ENCODE data around the gene EMP3. TPM values are rescaled to one million over a fixed set of nuclear protein-coding genes. Genes with fewer than 3 reads are reported as not detected.

The EMP3 gene
- polyA plus RNA-seq, 3 donors: 802 to 1,036 (median 996) TPM

DNA sequence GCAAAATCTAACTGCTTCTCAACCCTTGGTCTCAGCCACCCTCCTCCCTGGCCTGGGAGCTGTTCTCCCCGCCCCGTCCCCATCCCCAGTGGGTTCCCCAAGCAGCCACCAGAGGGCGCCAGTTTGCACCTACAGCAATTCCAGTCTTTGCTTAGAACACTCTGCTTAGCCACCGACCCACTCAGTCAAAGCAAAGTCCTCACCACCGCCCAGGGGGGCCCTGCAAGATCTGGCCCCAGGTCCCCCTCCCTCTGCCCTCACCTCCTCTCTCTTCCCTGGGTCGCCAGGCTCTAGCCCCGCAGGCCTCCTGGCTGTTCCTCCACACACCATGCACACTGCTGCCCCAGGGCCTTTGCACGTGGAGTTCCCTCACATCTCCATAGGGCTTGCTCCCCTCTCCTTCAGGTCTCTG is 26.0 kb downstream of the EMP3 start:
- H3K4me3 Mint-ChIP-seq: no peak overlapping the region
- H3K27ac Mint-ChIP-seq: peak overlapping the region in 2 of 7 donors; percentile 26 to 71
- peaks cover 0 to 3% (median 0%) of the 10 kb centered on the region in 3 donors for H3K27me3 Mint-ChIP-seq (ENCODE audit: low read depth in 3 of 3)
- Histone ChIP-seq H3K36me3 (replicated peaks in 1 of 2; ENCODE audit: control insufficient read depth in 1 of 2, insufficient read depth in 2 of 2, low read length in 2 of 2) (no peaks in the 10 kb centered on the region), H3K4me3 (replicated peaks in 1 of 3; ENCODE audit: low read depth in 2 of 3, low read length in 3 of 3) (no peak overlapping the region), H2AFZ (ENCODE audit: insufficient read depth, low read depth, low read length, poor library complexity, severe bottlenecking) (no peak overlapping the region), H3K79me2 (ENCODE audit: insufficient read depth, low read length) (no peaks in the 10 kb centered on the region), H4K20me1 (ENCODE audit: insufficient read depth, low read length) (no peaks in the 10 kb centered on the region), H3K9ac (ENCODE audit: insufficient read depth, low read length, poor library complexity, severe bottlenecking) (no peak overlapping the region), H3K4me1 (ENCODE audit: control insufficient read depth in 1 of 2, insufficient read depth in 2 of 2, low read length in 2 of 2) (no peaks in the 10 kb centered on the region), H3K9me3 (replicated peaks in 1 of 2; ENCODE audit: control insufficient read depth in 1 of 2, insufficient read depth in 1 of 2, low read length in 2 of 2) (no peaks in the 10 kb centered on the region), H3K27ac (ENCODE audit: low read depth in 1 of 2, low read length in 2 of 2) (no peak overlapping the region), H3K4me2 (replicated peaks; ENCODE audit: extremely low read depth, low read length, poor library complexity, severe bottlenecking) (no peak overlapping the region), H3K27me3 (ENCODE audit: control insufficient read depth in 2 of 2, insufficient read depth in 2 of 2, low read length in 2 of 2) (no peaks in the 10 kb centered on the region)
- peaks cover 0 to 3% (median 0%) of the 10 kb centered on the region in 7 donors for H3K9me3 Mint-ChIP-seq
- TF ChIP-seq, protein P1, sequence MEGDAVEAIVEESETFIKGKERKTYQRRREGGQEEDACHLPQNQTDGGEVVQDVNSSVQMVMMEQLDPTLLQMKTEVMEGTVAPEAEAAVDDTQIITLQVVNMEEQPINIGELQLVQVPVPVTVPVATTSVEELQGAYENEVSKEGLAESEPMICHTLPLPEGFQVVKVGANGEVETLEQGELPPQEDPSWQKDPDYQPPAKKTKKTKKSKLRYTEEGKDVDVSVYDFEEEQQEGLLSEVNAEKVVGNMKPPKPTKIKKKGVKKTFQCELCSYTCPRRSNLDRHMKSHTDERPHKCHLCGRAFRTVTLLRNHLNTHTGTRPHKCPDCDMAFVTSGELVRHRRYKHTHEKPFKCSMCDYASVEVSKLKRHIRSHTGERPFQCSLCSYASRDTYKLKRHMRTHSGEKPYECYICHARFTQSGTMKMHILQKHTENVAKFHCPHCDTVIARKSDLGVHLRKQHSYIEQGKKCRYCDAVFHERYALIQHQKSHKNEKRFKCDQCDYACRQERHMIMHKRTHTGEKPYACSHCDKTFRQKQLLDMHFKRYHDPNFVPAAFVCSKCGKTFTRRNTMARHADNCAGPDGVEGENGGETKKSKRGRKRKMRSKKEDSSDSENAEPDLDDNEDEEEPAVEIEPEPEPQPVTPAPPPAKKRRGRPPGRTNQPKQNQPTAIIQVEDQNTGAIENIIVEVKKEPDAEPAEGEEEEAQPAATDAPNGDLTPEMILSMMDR (IDR thresholded peaks at IDR 0.05): peak; percentile 83
- intact Hi-C loops (cut with micrococcal nuclease): loop anchor here (5.0 kb wide), 2 partner anchors 34 to 39 kb away; no protein-coding TSS in a partner anchor
- peak; percentile 60 to 69 (median 60) for DNase-seq
- no peaks in the 10 kb centered on the region for H3K4me1 Mint-ChIP-seq
- 48% methylated on average over 8 of the region's 8 CpGs for WGBS (ENCODE audit: insufficient coverage)
- H3K36me3 Mint-ChIP-seq: peaks cover 6 to 11% of the 10 kb centered on the region in 2 donors

DNA sequence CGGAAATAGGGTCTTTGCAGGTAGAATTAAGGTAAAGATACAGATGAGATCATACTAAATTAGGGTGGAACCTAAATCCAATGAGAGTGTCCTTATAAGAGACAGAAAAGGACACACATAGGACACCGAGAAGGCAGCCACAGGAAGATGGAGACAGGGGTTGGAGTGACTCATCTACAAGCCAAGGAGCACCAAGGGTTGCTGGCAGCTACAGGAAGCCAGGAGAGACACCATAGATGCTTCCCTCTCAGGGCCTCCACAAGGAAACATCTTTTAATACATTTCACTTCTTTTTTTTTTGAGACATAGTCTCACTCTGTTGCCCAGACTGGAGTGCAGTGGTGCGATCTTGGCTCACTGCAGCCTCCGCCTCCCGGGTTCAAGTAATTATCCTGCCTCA is 28.3 kb downstream of the EMP3 start:
- TF ChIP-seq, protein P1 (IDR thresholded peaks at IDR 0.05): no peak
- Mint-ChIP-seq H3K4me3 (no peak overlapping the region), H3K9me3 (peaks cover 0 to 3% (median 0%) of the 10 kb centered on the region in 7 donors), H3K36me3 (peaks cover 6 to 9% of the 10 kb centered on the region in 2 donors), H3K27ac (no peak overlapping the region), H3K27me3 (ENCODE audit: low read depth in 3 of 3) (peaks cover 0 to 3% (median 0%) of the 10 kb centered on the region in 3 donors), H3K4me1 (no peaks in the 10 kb centered on the region)
- Histone ChIP-seq H3K79me2 (ENCODE audit: insufficient read depth, low read length) (no peaks in the 10 kb centered on the region), H4K20me1 (ENCODE audit: insufficient read depth, low read length) (no peaks in the 10 kb centered on the region), H3K4me3 (replicated peaks in 1 of 3; ENCODE audit: low read depth in 2 of 3, low read length in 3 of 3) (no peak overlapping the region), H3K9me3 (replicated peaks in 1 of 2; ENCODE audit: control insufficient read depth in 1 of 2, insufficient read depth in 1 of 2, low read length in 2 of 2) (no peaks in the 10 kb centered on the region), H3K27ac (ENCODE audit: low read depth in 1 of 2, low read length in 2 of 2) (no peak overlapping the region), H2AFZ (ENCODE audit: insufficient read depth, low read depth, low read length, poor library complexity, severe bottlenecking) (no peak overlapping the region), H3K4me1 (ENCODE audit: control insufficient read depth in 1 of 2, insufficient read depth in 2 of 2, low read length in 2 of 2) (no peaks in the 10 kb centered on the region), H3K9ac (ENCODE audit: insufficient read depth, low read length, poor library complexity, severe bottlenecking) (no peak overlapping the region), H3K27me3 (ENCODE audit: control insufficient read depth in 2 of 2, insufficient read depth in 2 of 2, low read length in 2 of 2) (no peaks in the 10 kb centered on the region), H3K4me2 (replicated peaks; ENCODE audit: extremely low read depth, low read length, poor library complexity, severe bottlenecking) (no peak overlapping the region), H3K36me3 (replicated peaks in 1 of 2; ENCODE audit: control insufficient read depth in 1 of 2, insufficient read depth in 2 of 2, low read length in 2 of 2) (no peaks in the 10 kb centered on the region)
- intact Hi-C loops (cut with micrococcal nuclease): loop anchor here (5.0 kb wide), 2 partner anchors 36 to 41 kb away; no protein-coding TSS in a partner anchor
- DNase-seq: no peak
- WGBS (ENCODE audit: insufficient coverage): 100% methylated on average over 1 of the region's 5 CpGs
